Measurements from ENCODE around the gene NFATC3. TPM values are rescaled to one million over a fixed set of nuclear protein-coding genes. Genes with fewer than 3 reads are reported as not detected.

Gene NFATC3
- total RNA-seq, 1 donor from 2014 or later: 20.9 TPM

GRCh38 chr16:68227183-68227793, 142.1 kb downstream of the NFATC3 start:
- Histone ChIP-seq H3K27me3 (ENCODE audit: low read depth) (no peaks in the 10 kb centered on the region), H3K4me3 (no peak overlapping the region), H3K4me1 (peaks cover 26% of the 10 kb centered on the region), H3K27ac (replicated peaks) (peak overlapping the region; percentile 54), H3K9me3 (replicated peaks) (no peaks in the 10 kb centered on the region), H3K36me3 (no peaks in the 10 kb centered on the region)
- DNase-seq: no peak
- TF ChIP-seq, protein P1, sequence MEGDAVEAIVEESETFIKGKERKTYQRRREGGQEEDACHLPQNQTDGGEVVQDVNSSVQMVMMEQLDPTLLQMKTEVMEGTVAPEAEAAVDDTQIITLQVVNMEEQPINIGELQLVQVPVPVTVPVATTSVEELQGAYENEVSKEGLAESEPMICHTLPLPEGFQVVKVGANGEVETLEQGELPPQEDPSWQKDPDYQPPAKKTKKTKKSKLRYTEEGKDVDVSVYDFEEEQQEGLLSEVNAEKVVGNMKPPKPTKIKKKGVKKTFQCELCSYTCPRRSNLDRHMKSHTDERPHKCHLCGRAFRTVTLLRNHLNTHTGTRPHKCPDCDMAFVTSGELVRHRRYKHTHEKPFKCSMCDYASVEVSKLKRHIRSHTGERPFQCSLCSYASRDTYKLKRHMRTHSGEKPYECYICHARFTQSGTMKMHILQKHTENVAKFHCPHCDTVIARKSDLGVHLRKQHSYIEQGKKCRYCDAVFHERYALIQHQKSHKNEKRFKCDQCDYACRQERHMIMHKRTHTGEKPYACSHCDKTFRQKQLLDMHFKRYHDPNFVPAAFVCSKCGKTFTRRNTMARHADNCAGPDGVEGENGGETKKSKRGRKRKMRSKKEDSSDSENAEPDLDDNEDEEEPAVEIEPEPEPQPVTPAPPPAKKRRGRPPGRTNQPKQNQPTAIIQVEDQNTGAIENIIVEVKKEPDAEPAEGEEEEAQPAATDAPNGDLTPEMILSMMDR (IDR thresholded peaks at IDR 0.05; ENCODE audit: borderline replicate concordance): no peak
- intact Hi-C loops (cut with micrococcal nuclease): loop anchor here (5.0 kb wide), 1 partner anchor 80 kb away; no protein-coding TSS in a partner anchor

DNA sequence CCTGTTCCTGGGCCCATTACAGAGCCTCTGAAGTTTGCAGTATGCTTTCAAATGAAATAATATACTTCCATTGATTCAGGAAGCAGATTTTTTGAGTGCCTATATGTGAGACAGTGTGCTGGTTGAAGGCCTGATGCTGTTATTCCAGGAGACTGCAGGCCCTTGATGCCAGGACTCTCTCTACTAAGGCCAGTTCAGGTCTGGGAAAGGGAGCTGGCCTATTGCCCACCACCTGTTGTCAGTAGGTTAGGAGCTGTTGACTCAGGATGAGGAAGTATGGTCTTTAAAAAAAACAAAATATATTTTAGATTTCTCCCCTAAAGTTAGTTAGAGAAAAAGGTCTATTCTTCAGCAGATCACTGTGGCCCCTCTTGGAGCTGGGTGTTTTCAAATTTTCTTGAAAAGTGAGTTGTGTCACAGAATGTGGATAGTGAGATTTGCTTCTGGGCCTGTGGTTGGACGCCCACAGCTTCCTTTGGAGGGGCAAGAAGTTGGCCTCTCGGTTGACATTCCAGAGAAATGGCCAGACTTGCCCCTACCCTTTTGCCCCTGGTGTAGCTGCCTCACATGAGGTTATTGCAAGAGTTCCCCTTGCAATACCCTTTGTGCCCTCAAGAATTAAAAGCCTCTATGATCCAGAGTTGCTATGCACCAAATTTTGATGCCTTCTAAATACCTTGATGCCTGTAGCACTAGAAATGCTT, 142.8 kb downstream of the NFATC3 start:
- no peak overlapping the region for H3K4me3 ChIP-seq
- H3K36me3 ChIP-seq: no peaks in the 10 kb centered on the region
- peak overlapping the region; percentile 54 for H3K27ac ChIP-seq (replicated peaks)
- no peaks in the 10 kb centered on the region for H3K27me3 ChIP-seq (ENCODE audit: low read depth)
- H3K4me1 ChIP-seq: peaks cover 26% of the 10 kb centered on the region
- TF ChIP-seq, protein P1 (IDR thresholded peaks at IDR 0.05; ENCODE audit: borderline replicate concordance): no peak
- DNase-seq: no peak
- H3K9me3 ChIP-seq (replicated peaks): no peaks in the 10 kb centered on the region
- intact Hi-C loops (cut with micrococcal nuclease): loop anchor here (5.0 kb wide), 1 partner anchor 81 kb away; no protein-coding TSS in a partner anchor

- intact Hi-C loops (cut with micrococcal nuclease): loop anchor here (5.0 kb wide), 1 partner anchor 81 kb away; no protein-coding TSS in a partner anchor
These were observed 143.5 kb downstream of the NFATC3 start for GRCh38 chr16:68228652-68229051.

GRCh38 chr16:68229431-68230175, 144.4 kb downstream of the NFATC3 start:
- Histone ChIP-seq H3K9me3 (replicated peaks) (no peaks in the 10 kb centered on the region), H3K4me1 (peaks cover 26% of the 10 kb centered on the region), H3K36me3 (no peaks in the 10 kb centered on the region), H3K4me3 (no peak overlapping the region), H3K27ac (replicated peaks) (no peak overlapping the region), H3K27me3 (ENCODE audit: low read depth) (no peaks in the 10 kb centered on the region)
- intact Hi-C loops (cut with micrococcal nuclease): loop anchor here (5.0 kb wide), 1 partner anchor 82 kb away; no protein-coding TSS in a partner anchor
- DNase-seq: no peak
- TF ChIP-seq, protein P1 (IDR thresholded peaks at IDR 0.05; ENCODE audit: borderline replicate concordance): peak; percentile 92

More at GRCh38 chr16:68228652-68229051, 143.5 kb downstream of the NFATC3 start:
- TF ChIP-seq, protein P1 (IDR thresholded peaks at IDR 0.05; ENCODE audit: borderline replicate concordance): no peak
- no peaks in the 10 kb centered on the region for H3K9me3 ChIP-seq (replicated peaks)
- no peaks in the 10 kb centered on the region for H3K36me3 ChIP-seq
- no peak overlapping the region for H3K27ac ChIP-seq (replicated peaks)
- no peak overlapping the region for H3K4me3 ChIP-seq
- no peak for DNase-seq
- H3K27me3 ChIP-seq (ENCODE audit: low read depth): no peaks in the 10 kb centered on the region
- H3K4me1 ChIP-seq: peaks cover 26% of the 10 kb centered on the region

DNA sequence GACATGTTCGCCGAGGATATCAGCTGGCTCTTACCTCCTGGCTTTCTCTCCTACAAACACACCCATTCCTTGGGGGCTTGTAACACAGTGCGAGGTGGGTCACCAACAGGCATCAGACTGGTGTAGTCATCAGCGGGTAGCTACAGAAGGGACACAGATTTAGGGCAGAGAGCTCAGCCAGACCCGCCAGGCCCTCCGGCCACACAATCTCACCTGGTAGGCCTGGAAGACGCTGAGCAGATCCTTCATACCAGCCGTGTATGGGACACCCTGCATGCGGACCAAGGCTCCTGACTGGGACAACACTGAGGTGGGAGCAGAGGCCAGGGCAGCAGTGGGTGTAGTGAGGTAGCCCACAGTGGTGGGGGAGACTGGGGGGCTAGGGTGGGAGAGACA, 145.0 kb downstream of the NFATC3 start:
- no peak for DNase-seq
- TF ChIP-seq, protein P1 (IDR thresholded peaks at IDR 0.05; ENCODE audit: borderline replicate concordance): no peak
- no peak overlapping the region for H3K27ac ChIP-seq (replicated peaks)
- no peaks in the 10 kb centered on the region for H3K36me3 ChIP-seq
- intact Hi-C loops (cut with micrococcal nuclease): no loop called here
- H3K4me1 ChIP-seq: peaks cover 26% of the 10 kb centered on the region
- H3K27me3 ChIP-seq (ENCODE audit: low read depth): no peaks in the 10 kb centered on the region
- no peaks in the 10 kb centered on the region for H3K9me3 ChIP-seq (replicated peaks)
- no peak overlapping the region for H3K4me3 ChIP-seq

Measured in left ventricle myocardium inferior (tissue), 1 donor.